Osteoblast (primary cell): ENCODE measurements around the gene ACOT7. TPM values are rescaled to one million over a fixed set of nuclear protein-coding genes. Genes with fewer than 3 reads are reported as not detected.

Experiments
- DNase-seq: peaks from one replicate; pipeline ENCODE4 v3.0.0; 2011; ENCODE audit warnings: low spot score, mixed read lengths; ENCODE audit not compliant: insufficient read length; ENCODE audit errors: missing footprints
- H2AFZ ChIP-seq: 2 replicates; pipeline ENCODE4 v1.6.0; 2011; ENCODE audit warnings: mild to moderate bottlenecking, low read length
- H3K27ac ChIP-seq: 2 replicates; pipeline ENCODE4 v1.5.1; 2011; ENCODE audit warnings: mild to moderate bottlenecking, low read depth, low read length, moderate library complexity
- H3K27me3 ChIP-seq: 2 replicates; pipeline ENCODE4 v1.6.0; 2012; ENCODE audit warnings: mild to moderate bottlenecking, control low read depth, inconsistent platforms, low read length, moderate library complexity; ENCODE audit not compliant: insufficient read depth
- H3K36me3 ChIP-seq: 2 replicates; pipeline ENCODE4 v1.5.1; 2011; ENCODE audit warnings: mild to moderate bottlenecking, low read length, control low read depth, moderate library complexity; ENCODE audit not compliant: insufficient read depth
- H3K4me1 ChIP-seq: 2 replicates; pipeline ENCODE4 v1.5.1; 2011; ENCODE audit warnings: mild to moderate bottlenecking, low read length, control low read depth, moderate library complexity; ENCODE audit not compliant: insufficient read depth
- H3K4me2 ChIP-seq: 2 replicates; pipeline ENCODE4 v1.6.0; 2011; ENCODE audit warnings: mild to moderate bottlenecking, low read length; ENCODE audit not compliant: insufficient read depth
- H3K4me3 ChIP-seq: fragments of 200-600 bp; sonication (generic); 3 replicates; pipeline ENCODE4 v1.5.1; 2012; ENCODE audit warnings: mild to moderate bottlenecking, low read length, inconsistent platforms; ENCODE audit not compliant: insufficient read depth
- H3K79me2 ChIP-seq: 2 replicates; pipeline ENCODE4 v1.6.0; 2012; ENCODE audit warnings: mild to moderate bottlenecking, low read length, control low read depth, inconsistent platforms; ENCODE audit not compliant: insufficient read depth
- H3K9me3 ChIP-seq: 2 replicates; pipeline ENCODE4 v1.5.1; 2011; ENCODE audit warnings: low read depth, low read length, control low read depth
- H4K20me1 ChIP-seq: 2 replicates; pipeline ENCODE4 v1.6.0; 2012; ENCODE audit warnings: mild to moderate bottlenecking, low read length, control low read depth; ENCODE audit not compliant: insufficient read depth
- CTCF ChIP-seq: IDR thresholded peaks from 2 replicates; pipeline ENCODE4 v1.5.1; 2011; ENCODE audit warnings: mild to moderate bottlenecking, low read depth, low read length, moderate library complexity; ENCODE audit errors: extremely low read depth
- total RNA-seq: library from RNA; depleted of rRNA; stranded (reverse); fragments of >200 nt; gene quantifications from 2 replicates; pipeline ENCODE4 v1.2.3, GENCODE V29; 2012

ACOT7 gene
- total RNA-seq, 1 donor, result 10.9 TPM

GRCh38 chr1:6418668-6419396 lies 25.3 kb upstream of the ACOT7 start:
- Histone ChIP-seq H3K4me3 (no peak overlapping the region), H2AFZ (no peak overlapping the region)

GRCh38 chr1:6417961-6418667 lies 24.5 kb upstream of the ACOT7 start:
- Histone ChIP-seq H3K36me3 (no peaks in the 10 kb centered on the region), H3K4me1 (peaks cover 12% of the 10 kb centered on the region), H3K27ac (no peak overlapping the region), H3K4me3 (no peak overlapping the region), H3K79me2 (no peaks in the 10 kb centered on the region), H2AFZ (no peak overlapping the region), H3K27me3 (peaks cover 86% of the 10 kb centered on the region), H4K20me1 (peaks cover under 1% of the 10 kb centered on the region), H3K4me2 (no peak overlapping the region), H3K9me3 (no peaks in the 10 kb centered on the region)
- TF ChIP-seq CTCF, result no peak
- peak; percentile 91 for DNase-seq

More at GRCh38 chr1:6418668-6419396, 25.3 kb upstream of the ACOT7 start:
- peaks cover 88% of the 10 kb centered on the region for H3K27me3 ChIP-seq
- no peak overlapping the region for H3K27ac ChIP-seq
- H3K9me3 ChIP-seq, result no peaks in the 10 kb centered on the region
- no peaks in the 10 kb centered on the region for H3K36me3 ChIP-seq
- no peak overlapping the region for H3K4me2 ChIP-seq
- peak; percentile 90 for DNase-seq
- no peak for TF ChIP-seq CTCF
- H3K4me1 ChIP-seq, result peaks cover 14% of the 10 kb centered on the region
- H3K79me2 ChIP-seq, result no peaks in the 10 kb centered on the region
- H4K20me1 ChIP-seq, result peaks cover 3% of the 10 kb centered on the region

GRCh38 chr1:6416906-6417305 lies 23.3 kb upstream of the ACOT7 start:
- H3K4me2 ChIP-seq, result no peak overlapping the region
- TF ChIP-seq CTCF, result no peak
- no peaks in the 10 kb centered on the region for H3K9me3 ChIP-seq
- DNase-seq, result peak; percentile 80
- H3K36me3 ChIP-seq, result no peaks in the 10 kb centered on the region
- H3K79me2 ChIP-seq, result no peaks in the 10 kb centered on the region
- no peak overlapping the region for H3K27ac ChIP-seq
- H3K27me3 ChIP-seq, result peaks cover 85% of the 10 kb centered on the region
- peaks cover 6% of the 10 kb centered on the region for H3K4me1 ChIP-seq
- H4K20me1 ChIP-seq, result no peaks in the 10 kb centered on the region
- H3K4me3 ChIP-seq, result no peak overlapping the region
- H2AFZ ChIP-seq, result no peak overlapping the region

- Histone ChIP-seq H3K4me2 (no peak overlapping the region), H3K79me2 (no peaks in the 10 kb centered on the region), H3K4me1 (peaks cover 6% of the 10 kb centered on the region), H3K4me3 (no peak overlapping the region), H4K20me1 (no peaks in the 10 kb centered on the region), H3K27ac (no peak overlapping the region), H3K27me3 (peaks cover 81% of the 10 kb centered on the region), H2AFZ (no peak overlapping the region), H3K36me3 (no peaks in the 10 kb centered on the region), H3K9me3 (no peaks in the 10 kb centered on the region)
- no peak for TF ChIP-seq CTCF
- DNase-seq, result peak; percentile 49
These were observed 22.7 kb upstream of the ACOT7 start for GRCh38 chr1:6416295-6416656.
